Measurements from ENCODE around the gene CD247.

DNA sequence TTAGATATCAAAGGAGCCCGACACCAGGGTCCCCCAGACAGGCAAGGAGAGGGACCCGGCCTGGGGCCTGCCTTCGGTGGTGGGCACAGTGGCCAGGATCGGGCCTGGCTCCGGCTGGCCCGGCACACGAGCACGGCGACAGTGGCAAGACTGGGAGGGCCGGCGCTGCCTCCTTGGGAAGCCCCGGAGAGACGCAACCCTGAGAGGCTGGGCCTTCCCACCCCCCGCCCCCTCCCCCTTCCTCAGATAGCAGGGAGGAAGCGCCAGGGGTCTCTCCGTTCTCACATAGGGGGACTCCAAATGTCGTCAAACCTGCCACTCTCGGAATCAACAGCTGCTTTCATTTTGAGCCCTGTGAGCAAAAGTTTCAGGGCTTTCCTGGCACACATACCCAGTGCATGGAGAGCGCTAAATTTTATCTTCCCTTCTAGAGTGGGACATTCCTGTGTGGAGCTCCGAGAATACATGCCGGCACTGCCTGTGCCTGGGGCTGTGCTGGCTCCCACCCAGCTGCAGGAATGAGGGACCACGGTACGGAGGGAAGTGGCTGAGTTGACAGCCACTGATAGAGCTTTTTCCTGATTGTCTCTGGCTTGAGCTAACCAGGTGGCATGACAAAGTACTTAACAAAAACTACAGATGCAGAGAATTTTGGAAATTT, 62.4 kb downstream of the CD247 start:
- TF ChIP-seq, protein P1, sequence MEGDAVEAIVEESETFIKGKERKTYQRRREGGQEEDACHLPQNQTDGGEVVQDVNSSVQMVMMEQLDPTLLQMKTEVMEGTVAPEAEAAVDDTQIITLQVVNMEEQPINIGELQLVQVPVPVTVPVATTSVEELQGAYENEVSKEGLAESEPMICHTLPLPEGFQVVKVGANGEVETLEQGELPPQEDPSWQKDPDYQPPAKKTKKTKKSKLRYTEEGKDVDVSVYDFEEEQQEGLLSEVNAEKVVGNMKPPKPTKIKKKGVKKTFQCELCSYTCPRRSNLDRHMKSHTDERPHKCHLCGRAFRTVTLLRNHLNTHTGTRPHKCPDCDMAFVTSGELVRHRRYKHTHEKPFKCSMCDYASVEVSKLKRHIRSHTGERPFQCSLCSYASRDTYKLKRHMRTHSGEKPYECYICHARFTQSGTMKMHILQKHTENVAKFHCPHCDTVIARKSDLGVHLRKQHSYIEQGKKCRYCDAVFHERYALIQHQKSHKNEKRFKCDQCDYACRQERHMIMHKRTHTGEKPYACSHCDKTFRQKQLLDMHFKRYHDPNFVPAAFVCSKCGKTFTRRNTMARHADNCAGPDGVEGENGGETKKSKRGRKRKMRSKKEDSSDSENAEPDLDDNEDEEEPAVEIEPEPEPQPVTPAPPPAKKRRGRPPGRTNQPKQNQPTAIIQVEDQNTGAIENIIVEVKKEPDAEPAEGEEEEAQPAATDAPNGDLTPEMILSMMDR (conservative IDR thresholded peaks at IDR 0.05; ENCODE audit: low read depth, low read length): no peak
- no peak for TF ChIP-seq RCOR1 (IDR thresholded peaks at IDR 0.05; ENCODE audit: insufficient replicate concordance, low read length)
- TF ChIP-seq, protein P2, sequence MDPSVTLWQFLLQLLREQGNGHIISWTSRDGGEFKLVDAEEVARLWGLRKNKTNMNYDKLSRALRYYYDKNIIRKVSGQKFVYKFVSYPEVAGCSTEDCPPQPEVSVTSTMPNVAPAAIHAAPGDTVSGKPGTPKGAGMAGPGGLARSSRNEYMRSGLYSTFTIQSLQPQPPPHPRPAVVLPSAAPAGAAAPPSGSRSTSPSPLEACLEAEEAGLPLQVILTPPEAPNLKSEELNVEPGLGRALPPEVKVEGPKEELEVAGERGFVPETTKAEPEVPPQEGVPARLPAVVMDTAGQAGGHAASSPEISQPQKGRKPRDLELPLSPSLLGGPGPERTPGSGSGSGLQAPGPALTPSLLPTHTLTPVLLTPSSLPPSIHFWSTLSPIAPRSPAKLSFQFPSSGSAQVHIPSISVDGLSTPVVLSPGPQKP (IDR thresholded peaks at IDR 0.05; ENCODE audit: borderline replicate concordance, low read depth, low read length): no peak
- TF ChIP-seq MXI1 (IDR thresholded peaks at IDR 0.05; ENCODE audit: borderline replicate concordance, low read depth, low read length): no peak
